Left lobe of liver (tissue), 2 donors: ENCODE data around the gene IL24. TPM values are rescaled to one million over a fixed set of nuclear protein-coding genes. Genes with fewer than 3 reads are reported as not detected.

Experiments
- ATAC-seq: fragments of 200-7000 bp; cut with Tn5 transposase; one replicate; pipeline ENCODE4 v1.9.1; 2020; ENCODE audit warnings: mild to moderate bottlenecking, moderate library complexity
- DNase-seq: peaks from one replicate; pipeline ENCODE4 v3.0.0-alpha.2; 2020; ENCODE audit warnings: low spot score
- total RNA-seq: library from RNA; stranded (reverse); gene quantifications from one replicate; pipeline ENCODE4 v1.2.1, GENCODE V29; 2021
- donor health status: DM: no; HTN: no; CAD: no; lungs with moderate emphysema.
- donor health status: DM: no; HTN: yes; CAD: no.

The IL24 gene
- total RNA-seq, 1 donor from 2014 or later: not detected

GRCh38 chr1:206949641-206950040 lies 52.4 kb downstream of the IL24 start:
- no peak for DNase-seq
- ATAC-seq: peak; percentile 2

- DNase-seq: peak; percentile 68
- peak; percentile 79 for ATAC-seq
Observed at GRCh38 chr1:206951318-206952100, 54.3 kb downstream of the IL24 start.

GRCh38 chr1:206952171-206952570 lies 54.9 kb downstream of the IL24 start:
- DNase-seq (no peak), ATAC-seq (no peak)

GRCh38 chr1:206953126-206953525 lies 55.9 kb downstream of the IL24 start:
- DNase-seq: no peak
- no peak for ATAC-seq

GRCh38 chr1:206953626-206954025 lies 56.4 kb downstream of the IL24 start:
- DNase-seq (no peak), ATAC-seq (no peak)

Other genes starting within 250 kb of the IL24 start
- 41.0 TPM for gene MAPKAPK2, start 212.5 kb upstream of the IL24 start, total RNA-seq
- not detected for gene IL19, start 126.7 kb upstream of the IL24 start, total RNA-seq
- 0.18 TPM for gene IL10, start 124.9 kb upstream of the IL24 start, total RNA-seq
- gene IL20, start 31.8 kb upstream of the IL24 start, total RNA-seq: not detected
- 1.3 TPM for gene FCMR, start 24.5 kb downstream of the IL24 start, total RNA-seq
- gene PIGR, start 49.0 kb downstream of the IL24 start, total RNA-seq: 23.3 TPM
- gene FCAMR, start 73.0 kb downstream of the IL24 start, total RNA-seq: 0.60 TPM
- gene C1orf116, start 135.3 kb downstream of the IL24 start, total RNA-seq: 0.55 TPM
- 3.0 TPM for gene YOD1, start 153.8 kb downstream of the IL24 start, total RNA-seq
- gene PFKFB2, start 155.8 kb downstream of the IL24 start, total RNA-seq: 4.1 TPM
- 223 TPM for gene C4BPB, start 191.4 kb downstream of the IL24 start, total RNA-seq
- 792 TPM for gene C4BPA, start 206.8 kb downstream of the IL24 start, total RNA-seq